A549 (cell line): ENCODE data around the gene FBXO48.

ENCODE experiments used
- CEBPB ChIP-seq, 2 experiments: fragments of >200 bp in 1 of 2; sonication (Bioruptor Twin) in 1 of 2; formaldehyde crosslinking in 1 of 2; IDR thresholded peaks; 2 replicates each; pipeline ENCODE4 v1.6.1; 2012 to 2016
- CTCF ChIP-seq: fragments of >200 bp; sonication (Bioruptor Twin); formaldehyde crosslinking; IDR thresholded peaks from 3 replicates; pipeline ENCODE4 v1.5.1; 2016
- ESRRA ChIP-seq: fragments of 150-350 bp; IDR thresholded peaks from 2 replicates; pipeline ENCODE4 v1.6.1; 2014; ENCODE audit warnings: mild to moderate bottlenecking, low read length, borderline replicate concordance
- POLR2A ChIP-seq: IDR thresholded peaks from 2 replicates; pipeline ENCODE4 v1.6.1; 2012; ENCODE audit warnings: mild to moderate bottlenecking, low read length

- TF ChIP-seq ESRRA (no peak), CTCF (no peak), POLR2A (no peak), CEBPB (IDR thresholded peaks at IDR 0.05) (no peak)
These were observed 12.4 kb downstream of the FBXO48 start for GRCh38 chr2:68454719-68455118.
